Hematopoietic multipotent progenitor cell treated with erythropoietin and hydrocortisone succinate and interleukin-3 and kit ligand, for 17 days (in vitro differentiated cells): ENCODE results near the gene IFNL3.

ENCODE experiments used
- DNase-seq: peaks from one replicate; pipeline ENCODE4 v3.0.0-alpha.2; 2015; ENCODE audit warnings: low spot score

IFNL3 gene

GRCh38 chr19:39193803-39194202, 51.0 kb downstream of the IFNL3 start:
- DNase-seq: no peak
